GM12878 (cell line): ENCODE results near the gene ALAD. TPM values are rescaled to one million over a fixed set of nuclear protein-coding genes. Genes with fewer than 3 reads are reported as not detected.

Experiments used
- ATAC-seq: fragments of 200-7000 bp; cut with Tn5 transposase; 3 replicates; pipeline ENCODE4 v1.9.1; 2020; ENCODE audit warnings: mild to moderate bottlenecking, moderate library complexity
- BruUV-seq: library from RNA; stranded (reverse); fragments of 400-500 nt; replicated peaks from 2 replicates; lab custom pipeline; 2021; lab: Mats Ljungman, UMichigan
- CTCF ChIA-PET: fragments of 300-600 bp; sonication (Branson Sonifier 250); formaldehyde crosslinking; extraction: SDS; loops from one replicate; lab custom pipeline; 2021; ENCODE audit warnings: inconsistent platforms; lab: Yijun Ruan, JAX
- POLR2A ChIA-PET: fragments of 350-600 bp; formaldehyde crosslinking; extraction: SDS; loops from one replicate; lab custom pipeline; 2021; ENCODE audit warnings: inconsistent platforms; lab: Charles Lee
- RAD21 ChIA-PET: fragments of 300-600 bp; sonication (Branson Sonifier 250); formaldehyde crosslinking; loops from one replicate; lab custom pipeline; 2023; ENCODE audit warnings: antibody characterized with exemption; ENCODE audit not compliant: unreplicated experiment; lab: Charles Lee
- SMC1A ChIA-PET: fragments of 300-600 bp; sonication (Branson Sonifier 250); formaldehyde crosslinking; loops from one replicate; lab custom pipeline; 2023; ENCODE audit not compliant: unreplicated experiment, uncharacterized antibody; lab: Charles Lee
- DNase-seq: peaks from one replicate; pipeline ENCODE4 v3.0.0-alpha.2; 2011; ENCODE audit warnings: low read depth, low spot score
- FAIRE-seq: peaks from 3 replicates; lab custom pipeline; 2011; peaks lifted over from hg19 to GRCh38; lab: Jason Lieb, UNC
- H2AFZ ChIP-seq: 2 replicates; pipeline ENCODE4 v1.6.0; 2011; ENCODE audit warnings: low read depth, low read length, control low read depth; ENCODE audit not compliant: control insufficient read depth
- H3K27ac ChIP-seq: 2 replicates; pipeline ENCODE4 v1.5.1; 2011; ENCODE audit warnings: control low read depth; ENCODE audit not compliant: control insufficient read depth, insufficient read depth
- H3K27me3 ChIP-seq, 2 experiments: replicated peaks in 1 of 2; 2 replicates each; pipeline versions ENCODE4 v1.6.0 to v1.6.1; 2011; ENCODE audit warnings: low read length in 1 of 2; ENCODE audit not compliant: control insufficient read depth in 2 of 2, insufficient read depth in 2 of 2
- H3K36me3 ChIP-seq, 2 experiments: 2 replicates each; pipeline ENCODE4 v1.5.1; 2011; ENCODE audit warnings: low read length in 1 of 2; ENCODE audit not compliant: control insufficient read depth in 2 of 2, insufficient read depth in 2 of 2
- H3K4me1 ChIP-seq: 2 replicates; pipeline ENCODE4 v1.6.1; 2011; ENCODE audit warnings: mild to moderate bottlenecking, low read length, moderate library complexity, mixed read lengths; ENCODE audit not compliant: control insufficient read depth, insufficient read depth
- H3K4me2 ChIP-seq: 2 replicates; pipeline ENCODE4 v1.6.0; 2011; ENCODE audit warnings: control low read depth; ENCODE audit not compliant: control insufficient read depth, insufficient read depth
- H3K4me3 ChIP-seq: fragments of 200-600 bp; sonication (generic); 2 replicates; pipeline ENCODE4 v1.5.1; 2016
- H3K79me2 ChIP-seq: 2 replicates; pipeline ENCODE4 v1.6.0; 2011; ENCODE audit warnings: low read length; ENCODE audit not compliant: control insufficient read depth, insufficient read depth
- H3K9ac ChIP-seq: 2 replicates; pipeline ENCODE4 v1.8.0; 2011; ENCODE audit warnings: low read length, control low read depth, mixed read lengths; ENCODE audit not compliant: control insufficient read depth, insufficient read depth
- H3K9me3 ChIP-seq: replicated peaks from 3 replicates; pipeline ENCODE4 v1.5.1; 2011; ENCODE audit warnings: mild to moderate bottlenecking, low read length; ENCODE audit not compliant: control insufficient read depth, insufficient read depth
- H4K20me1 ChIP-seq: 2 replicates; pipeline ENCODE4 v1.6.0; 2011; ENCODE audit not compliant: control insufficient read depth, insufficient read depth
- JUNB ChIP-seq: IDR thresholded peaks from 2 replicates; pipeline ENCODE4 v1.6.1; 2016; ENCODE audit warnings: antibody characterized with exemption, mild to moderate bottlenecking
- JUND ChIP-seq: IDR thresholded peaks from 2 replicates; pipeline ENCODE4 v1.6.1; 2012; ENCODE audit warnings: low read depth, mild to moderate bottlenecking, low read length, improper control_type of control experiment, moderate library complexity
- RAD21 ChIP-seq: IDR thresholded peaks from 2 replicates; pipeline ENCODE4 v1.6.1; 2011; ENCODE audit warnings: mild to moderate bottlenecking, low read depth, low read length, moderate library complexity; ENCODE audit not compliant: insufficient read depth
- TAF1 ChIP-seq: IDR thresholded peaks from 2 replicates; pipeline ENCODE4 v1.6.1; 2011; ENCODE audit warnings: mild to moderate bottlenecking, low read depth, low read length, borderline replicate concordance
- TCF12 ChIP-seq: IDR thresholded peaks from 2 replicates; pipeline ENCODE4 v1.6.1; 2011; ENCODE audit warnings: low read depth, mild to moderate bottlenecking, low read length
- YBX1 ChIP-seq: fragments of 450-650 bp; IDR thresholded peaks from 2 replicates; pipeline ENCODE4 v1.6.1; 2016; ENCODE audit warnings: antibody characterized with exemption
- ZNF217 ChIP-seq: fragments of 450-650 bp; IDR thresholded peaks from 2 replicates; pipeline ENCODE4 v1.6.1; 2017; ENCODE audit warnings: antibody characterized with exemption, mild to moderate bottlenecking
- WGBS: methylation state at CpG from one replicate; pipeline ENCODE4 v1.1.6; 2016; ENCODE audit warnings: low lambda C conversion rate; ENCODE audit not compliant: insufficient replicate concordance, insufficient coverage; ENCODE audit errors: missing lambda C conversion rate; 5-methylcytosine and 5-hydroxymethylcytosine counted together
- in situ Hi-C: fragments of 300-500 bp; cut with MboI; formaldehyde crosslinking; loops from 9 replicates; pipeline ENCODE4 v1.14.3; 2018; ENCODE audit warnings: mixed read lengths
- intact Hi-C: fragments of 100-400 bp; cut with micrococcal nuclease; formaldehyde crosslinking; loops from one replicate; pipeline ENCODE4 v1.14.2; 2022; ENCODE audit not compliant: unreplicated experiment
- polyA plus RNA-seq, 11 experiments: library from polyadenylated mRNA; depleted of rRNA in 4 of 11; unstranded in 6 of 11; stranded (reverse) in 5 of 11; fragments of >200 nt; fragmentation: Nextera tagmentation in 4 of 11; fragmentation: Illumina TruSeq in 1 of 11; extraction: Ambion mirVana in 4 of 11; extraction: Trizol in 1 of 11; gene quantifications; 1 replicate in 1 of 11; 2 replicates in 10 of 11; pipeline versions ENCODE4 v1.2.1 to v1.2.3, GENCODE V29; 2011 to 2016; ENCODE audit warnings: inconsistent platforms in 2 of 11, missing spikeins in 2 of 11, low read depth in 1 of 11
- total RNA-seq, 4 experiments: library from RNA; depleted of rRNA in 3 of 4; stranded (reverse); fragments of >200 nt in 3 of 4; fragmentation: Illumina TruSeq in 1 of 4; extraction: Trizol in 1 of 4; gene quantifications; 2 replicates each; pipeline versions ENCODE4 v1.2.1 to v1.2.3, GENCODE V29; 2013 to 2021
- TF ChIP-seq, protein P1 (sequence below), 3 experiments: IDR thresholded peaks in 2 of 3; conservative IDR thresholded peaks in 1 of 3; 2 replicates each; pipeline ENCODE4 v1.5.1; 2011; ENCODE audit warnings: low read depth in 3 of 3, low read length in 3 of 3, mild to moderate bottlenecking in 3 of 3, control low read depth in 2 of 3, moderate library complexity in 2 of 3, inconsistent platforms in 1 of 3, mixed read lengths in 1 of 3; ENCODE audit not compliant: control insufficient read depth in 2 of 3, insufficient read depth in 1 of 3; ENCODE audit errors: extremely low read depth in 1 of 3

ALAD gene
- total and polyA plus RNA-seq, 10 of the 15 experiments (the other 5 are each of a cell fraction or from before 2014, with no cell fraction given), result 2.4 to 21.6 (median 12.9) TPM

DNA sequence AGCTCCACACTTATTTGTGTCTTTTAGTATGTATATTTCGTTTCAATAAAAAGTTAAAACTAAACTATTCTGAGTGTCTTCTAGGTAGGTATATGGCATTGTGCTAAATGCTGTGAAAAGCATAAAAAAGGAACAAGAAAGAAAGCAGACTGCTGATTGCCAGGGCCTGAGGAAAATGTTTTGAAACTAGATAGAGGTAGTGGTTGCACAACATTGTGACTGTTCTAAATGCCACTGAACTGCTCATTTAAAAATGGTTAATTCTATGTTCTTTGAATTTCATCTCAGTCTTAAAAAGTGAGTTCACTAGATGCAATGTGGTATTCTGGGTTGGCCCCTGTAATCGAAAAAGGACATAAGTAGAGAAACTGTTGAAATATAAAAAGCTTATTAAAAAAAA is 2.6 kb upstream of the ALAD start:
- H3K4me1 ChIP-seq, result peaks cover under 1% of the 10 kb centered on the region; the same call in 1 of the 2 replicates
- TF ChIP-seq, protein P1, sequence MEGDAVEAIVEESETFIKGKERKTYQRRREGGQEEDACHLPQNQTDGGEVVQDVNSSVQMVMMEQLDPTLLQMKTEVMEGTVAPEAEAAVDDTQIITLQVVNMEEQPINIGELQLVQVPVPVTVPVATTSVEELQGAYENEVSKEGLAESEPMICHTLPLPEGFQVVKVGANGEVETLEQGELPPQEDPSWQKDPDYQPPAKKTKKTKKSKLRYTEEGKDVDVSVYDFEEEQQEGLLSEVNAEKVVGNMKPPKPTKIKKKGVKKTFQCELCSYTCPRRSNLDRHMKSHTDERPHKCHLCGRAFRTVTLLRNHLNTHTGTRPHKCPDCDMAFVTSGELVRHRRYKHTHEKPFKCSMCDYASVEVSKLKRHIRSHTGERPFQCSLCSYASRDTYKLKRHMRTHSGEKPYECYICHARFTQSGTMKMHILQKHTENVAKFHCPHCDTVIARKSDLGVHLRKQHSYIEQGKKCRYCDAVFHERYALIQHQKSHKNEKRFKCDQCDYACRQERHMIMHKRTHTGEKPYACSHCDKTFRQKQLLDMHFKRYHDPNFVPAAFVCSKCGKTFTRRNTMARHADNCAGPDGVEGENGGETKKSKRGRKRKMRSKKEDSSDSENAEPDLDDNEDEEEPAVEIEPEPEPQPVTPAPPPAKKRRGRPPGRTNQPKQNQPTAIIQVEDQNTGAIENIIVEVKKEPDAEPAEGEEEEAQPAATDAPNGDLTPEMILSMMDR (IDR thresholded peaks at IDR 0.05 in 2 of 3, conservative IDR thresholded peaks at IDR 0.05 in 1 of 3; ENCODE audit: control insufficient read depth in 2 of 3, extremely low read depth in 1 of 3, insufficient read depth in 1 of 3, low read depth in 3 of 3, low read length in 3 of 3), result no peak
- TF ChIP-seq ZNF217 (no peak), JUNB (no peak), JUND (no peak), TCF12 (no peak), TAF1 (no peak), RAD21 (no peak), YBX1 (no peak)
- H3K27ac ChIP-seq, result no peak overlapping the region
- no peak overlapping the region for H3K9ac ChIP-seq
- H3K36me3 ChIP-seq, result peaks cover 0 to 10% of the 10 kb centered on the region in 2 experiments; a peak in 1 of 4 replicates
- H2AFZ ChIP-seq, result no peak overlapping the region
- no peak for ATAC-seq
- no peaks in the 10 kb centered on the region for H3K9me3 ChIP-seq
- no peak for FAIRE-seq
- no TSS peak for BruUV-seq
- ChIA-PET SMC1A (interaction anchor here (1.0 to 7.6 kb wide), 10 partner anchors 10 to 253 kb away, joined by 3 to 46 read pairs (median 4); partner anchors contain the start of genes CDC26 and PRPF4), CTCF (interaction anchor here (0.6 to 9.2 kb wide), 14 partner anchors 9 to 253 kb away, joined by 3 to 96 read pairs (median 7); partner anchors contain the start of genes CDC26, PRPF4 and WDR31), POLR2A (interaction anchor here (1.1 kb wide), 1 partner anchor 128 kb away, joined by 4 read pairs; the partner anchor contains the start of genes CDC26 and PRPF4), RAD21 (interaction anchor here (0.9 to 2.9 kb wide), 5 partner anchors 27 to 254 kb away, joined by 3 to 15 read pairs (median 5); partner anchors contain the start of genes CDC26, HDHD3 and PRPF4)
- in situ Hi-C loops (no loop called here), intact Hi-C loops (loop anchor here (10.0 kb wide), 2 partner anchors 189 to 1051 kb away; no protein-coding TSS in a partner anchor)
- WGBS, result 19% methylated on average over 2 of the region's 2 CpGs
- no peak for DNase-seq
- H4K20me1 ChIP-seq, result no peaks in the 10 kb centered on the region
- peaks cover 5% of the 10 kb centered on the region for H3K79me2 ChIP-seq
- H3K4me2 ChIP-seq, result no peak overlapping the region
- H3K27me3 ChIP-seq, result no peaks in the 10 kb centered on the region
- no peak overlapping the region for H3K4me3 ChIP-seq
